Erythroblast (primary cell): ENCODE measurements around the gene ENTREP1.

Source experiments
- GATA1 ChIP-seq: IDR thresholded peaks from 2 replicates; pipeline ENCODE4 v1.6.1; 2011; ENCODE audit warnings: low read depth, mild to moderate bottlenecking, control low read depth, low read length, moderate library complexity
- POLR2A ChIP-seq: IDR thresholded peaks from 2 replicates; pipeline ENCODE4 v1.6.1; 2011; ENCODE audit warnings: mild to moderate bottlenecking, low read length

GRCh38 chr9:69326261-69326660, 1.2 kb downstream of the ENTREP1 start:
- no peak for TF ChIP-seq POLR2A
- TF ChIP-seq GATA1: no peak
